ENCODE results near the gene ZNF76. TPM values are rescaled to one million over a fixed set of nuclear protein-coding genes. Genes with fewer than 3 reads are reported as not detected.
"Not testable (repeated sequence)": the region's sequence is repeated elsewhere in the genome, so short reads cannot be mapped to it uniquely, and the experiment has no call there.

Gene ZNF76
- total RNA-seq, 1 donor from 2014 or later, result 21.0 TPM

- no peak for DNase-seq (ENCODE audit: low read depth in 2 of 2)
Measured at GRCh38 chr6:35328108-35328723, 68.7 kb downstream of the ZNF76 start.

- not testable (repeated sequence) for DNase-seq (ENCODE audit: low read depth in 2 of 2)
Measured at GRCh38 chr6:35328965-35329364, 69.4 kb downstream of the ZNF76 start.

GRCh38 chr6:35330541-35331119 is 71.1 kb downstream of the ZNF76 start:
- no peak for DNase-seq (ENCODE audit: low read depth in 2 of 2)

DNA sequence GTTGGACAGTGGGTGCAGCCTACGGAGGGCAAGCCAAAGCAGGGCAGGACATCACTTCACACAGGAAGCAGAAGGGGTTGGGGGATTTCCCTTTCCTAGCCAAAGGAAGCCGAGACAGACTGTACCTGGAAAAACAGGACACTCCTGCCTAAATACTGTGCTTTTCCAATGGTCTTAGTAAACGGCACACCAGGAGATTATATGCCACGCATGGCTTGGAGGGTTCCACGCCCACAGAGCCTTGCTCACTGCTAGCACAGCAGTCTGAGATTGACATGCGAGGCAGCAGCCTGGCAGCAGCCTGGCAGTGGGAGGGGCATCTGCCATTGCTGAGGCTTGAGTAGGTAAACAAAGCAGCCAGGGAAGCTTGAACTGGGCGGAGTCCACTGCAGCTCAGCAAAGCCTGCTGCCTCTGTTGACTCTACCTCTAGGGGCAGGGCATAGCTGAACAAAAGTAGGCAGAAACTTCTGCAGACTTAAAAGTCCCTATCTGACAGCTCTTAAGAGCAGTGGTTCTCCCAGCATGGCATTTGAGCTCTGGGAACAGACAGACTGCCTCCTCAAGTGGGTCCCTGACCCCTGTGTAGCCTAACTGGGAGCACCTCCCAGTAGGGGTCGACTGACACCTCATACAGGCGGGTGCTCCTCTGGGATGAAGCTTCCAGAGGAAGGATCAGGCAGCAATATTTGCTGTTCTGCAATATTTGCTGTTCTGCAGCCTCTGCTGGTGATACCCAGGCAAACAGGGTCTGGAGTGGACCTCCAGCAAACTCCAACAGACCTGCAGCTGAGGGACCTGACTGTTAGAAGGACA is 72.7 kb downstream of the ZNF76 start:
- peak; percentile 12 to 13 for DNase-seq (ENCODE audit: low read depth in 2 of 2)

DNA sequence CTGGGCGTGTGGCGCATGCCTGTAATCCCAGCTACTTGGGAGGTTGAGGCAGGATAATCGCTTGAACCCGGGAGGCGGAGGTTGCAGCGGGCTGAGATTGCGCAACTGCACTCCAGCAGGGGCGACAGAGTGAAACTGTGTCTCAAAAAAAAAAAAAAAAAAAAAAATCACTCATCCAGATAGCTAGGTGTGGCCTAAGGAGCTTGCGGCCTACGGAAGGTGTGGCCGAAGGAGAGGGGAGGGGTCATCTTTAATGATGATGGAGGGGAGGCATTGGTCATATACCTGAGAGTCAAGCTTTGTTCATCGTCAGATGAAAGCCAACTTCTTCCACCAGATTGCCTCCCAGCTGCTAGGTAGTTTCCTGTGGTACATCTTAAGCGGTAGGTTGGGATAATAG is 82.0 kb downstream of the ZNF76 start:
- no peak for DNase-seq (ENCODE audit: low read depth in 2 of 2)

DNA sequence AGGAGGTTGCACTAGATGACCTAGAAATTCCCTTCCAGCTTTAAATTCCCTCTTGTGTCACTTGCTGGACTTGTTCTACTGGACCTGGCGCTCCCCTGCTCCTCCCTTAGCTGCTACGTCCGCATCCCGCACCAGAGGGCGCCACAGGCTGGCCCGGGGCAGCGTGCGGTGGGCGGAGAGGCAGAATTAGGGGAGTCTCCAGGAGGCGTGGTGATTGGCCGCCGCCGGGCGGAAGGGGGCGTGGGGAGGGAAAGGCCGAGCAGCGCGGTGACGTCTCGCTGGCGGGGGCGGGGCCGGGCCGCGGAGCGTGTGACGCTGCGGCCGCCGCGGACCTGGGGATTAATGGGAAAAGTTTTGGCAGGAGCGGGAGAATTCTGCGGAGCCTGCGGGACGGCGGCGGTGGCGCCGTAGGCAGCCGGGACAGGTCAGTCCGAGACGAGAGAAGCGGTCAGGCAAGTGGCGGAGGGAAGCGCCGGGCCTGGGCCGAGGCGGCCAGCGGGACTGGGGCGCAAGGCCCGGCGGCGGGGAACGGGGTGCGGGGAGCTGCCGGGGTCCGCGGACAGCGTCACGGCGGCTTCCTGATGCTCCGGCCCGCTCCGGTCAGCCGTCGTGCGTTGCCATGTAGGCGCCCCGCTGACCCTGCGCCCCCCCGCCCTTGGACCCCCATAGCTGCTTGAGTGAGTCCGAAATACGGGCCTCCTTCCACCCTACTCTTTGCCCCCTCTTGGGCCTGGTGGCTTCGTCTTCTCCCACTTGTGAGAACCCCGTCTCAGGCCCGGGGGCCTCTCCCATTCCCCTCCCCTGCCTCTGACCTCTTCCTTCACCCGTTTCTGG is 82.9 kb downstream of the ZNF76 start, which contains the start of gene PPARD:
TSS of gene PPARD (plus strand) at position 301 of the 834 bp plus-strand sequence. CDS start 68,530 bp downstream, outside the sequence.
- peak; percentile 95 to 98 for DNase-seq (ENCODE audit: low read depth in 2 of 2)

- peak in 1 of 2 donors; percentile 57 for DNase-seq (ENCODE audit: low read depth in 2 of 2)
Measured at GRCh38 chr6:35343092-35343834, 83.7 kb downstream of the ZNF76 start.

DNA sequence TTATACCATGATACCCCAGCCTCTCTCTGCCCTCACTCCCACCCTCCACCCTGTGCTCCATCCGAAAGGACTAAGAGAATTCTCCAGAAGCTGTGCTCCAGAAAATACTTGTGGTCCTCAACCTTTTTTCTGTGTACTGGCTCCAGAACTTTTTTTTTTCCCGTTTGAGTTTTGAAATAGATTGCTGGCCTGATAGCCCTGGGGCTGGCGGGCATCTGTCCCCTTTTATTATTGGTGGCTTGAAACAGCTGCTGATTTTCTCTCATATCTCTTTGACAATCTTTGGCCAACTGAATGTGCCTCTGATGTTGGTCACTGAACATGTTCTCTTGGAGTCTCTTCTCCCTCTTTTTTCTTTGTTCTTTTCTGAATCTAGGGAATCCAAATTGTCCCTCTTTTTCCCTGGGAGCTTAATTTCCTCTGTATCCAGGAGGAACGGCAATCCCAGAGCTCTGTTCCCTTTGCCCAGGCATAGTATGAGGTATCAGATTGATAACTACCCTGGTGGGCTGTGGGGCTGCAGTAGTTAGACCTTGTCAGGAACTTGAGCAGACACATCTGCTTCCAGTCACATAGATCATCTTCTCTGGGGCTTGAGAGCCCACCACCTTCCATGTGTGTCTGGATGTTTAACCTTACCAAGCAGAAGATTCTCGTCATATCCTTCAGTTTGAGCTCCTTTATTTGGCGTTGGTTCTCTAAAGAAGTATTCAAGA is 84.5 kb downstream of the ZNF76 start:
- DNase-seq (ENCODE audit: low read depth in 2 of 2), result no peak

Other genes with a start within 250 kb of the ZNF76 start
- not detected in 2 replicates for gene TCP11, start 118.4 kb upstream of the ZNF76 start, total RNA-seq
- gene SCUBE3, start 45.8 kb upstream of the ZNF76 start, total RNA-seq, result 0.60 and 0.87 TPM in 2 replicates
- 0.20 and 0.65 TPM in 2 replicates for gene DEF6, start 38.1 kb downstream of the ZNF76 start, total RNA-seq
- gene PPARD, start 82.8 kb downstream of the ZNF76 start, total RNA-seq, result 5.4 and 9.5 TPM in 2 replicates
- gene FANCE, start 192.6 kb downstream of the ZNF76 start, total RNA-seq, result 8.7 and 12.7 TPM in 2 replicates
- gene RPL10A, start 208.7 kb downstream of the ZNF76 start, total RNA-seq, result 1,551 and 1,794 TPM in 2 replicates
- gene TEAD3, start 237.3 kb downstream of the ZNF76 start, total RNA-seq, result 0.20 and 0.22 TPM in 2 replicates

Measured in lung microvascular endothelial cell (primary cell).